Measurements from ENCODE around the gene EVPL.

EVPL gene

GRCh38 chr17:76009447-76009846 is 17.7 kb downstream of the EVPL start:
- peaks cover 0 to 7% of the 10 kb centered on the region in 2 donors for H3K4me1 ChIP-seq (ENCODE audit: control insufficient read depth in 1 of 2, insufficient read depth in 2 of 2, low read length in 2 of 2)
- no peak overlapping the region for H3K9ac ChIP-seq (ENCODE audit: low read depth in 1 of 2, low read length in 2 of 2)
- peaks cover 0 to 53% of the 10 kb centered on the region in 2 donors for H3K36me3 ChIP-seq (ENCODE audit: control insufficient read depth in 1 of 2, insufficient read depth in 2 of 2, low read length in 2 of 2)
- no peaks in the 10 kb centered on the region for H3K27me3 ChIP-seq (ENCODE audit: control insufficient read depth in 1 of 2, insufficient read depth in 2 of 2, low read length in 2 of 2)
- no peaks in the 10 kb centered on the region for H3K9me3 ChIP-seq (ENCODE audit: control insufficient read depth in 1 of 2, low read length in 2 of 2)
- H3K4me3 ChIP-seq (ENCODE audit: low read depth in 1 of 2, low read length in 2 of 2), result no peak overlapping the region
- no peak overlapping the region for H3K27ac ChIP-seq (ENCODE audit: low read depth, low read length)

DNA sequence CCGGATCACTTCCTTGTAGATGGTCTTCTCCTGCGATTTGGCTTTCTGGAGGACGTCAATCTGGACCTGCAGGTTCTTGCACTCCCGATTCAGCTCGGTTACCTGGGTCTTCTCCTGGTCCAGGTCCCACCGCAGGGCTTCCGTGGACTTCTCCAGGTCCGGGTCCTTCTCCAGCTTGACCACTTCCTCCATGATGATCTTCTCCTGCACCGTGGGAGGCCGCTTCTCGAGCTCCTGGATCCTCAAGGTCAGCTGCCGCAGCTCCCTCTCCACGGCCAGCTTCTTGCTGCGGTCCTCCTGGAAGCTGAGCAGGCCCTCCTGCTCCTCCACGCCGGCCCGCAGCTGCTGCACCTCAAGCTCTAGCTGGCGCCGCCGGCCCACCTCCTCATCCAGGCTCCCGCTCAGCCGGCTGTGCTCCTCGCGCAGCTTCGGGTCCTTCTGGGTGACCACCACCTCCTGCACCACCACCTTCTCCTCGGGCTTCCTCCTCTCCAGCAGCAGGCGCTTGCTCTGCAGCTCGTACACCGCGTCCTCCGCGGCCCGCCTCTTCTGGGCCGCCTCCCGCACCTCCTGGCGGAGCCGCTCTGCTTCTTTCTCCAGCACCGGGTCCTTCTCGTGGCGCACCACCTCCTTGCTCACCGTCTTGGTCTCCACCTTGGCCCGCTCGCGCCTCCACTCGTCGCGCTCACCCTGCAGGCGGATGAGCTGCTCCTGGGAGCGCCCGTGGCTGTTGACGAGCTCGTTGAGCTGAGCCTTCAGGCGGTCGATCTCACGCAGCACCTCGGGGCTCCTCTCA is 18.3 kb downstream of the EVPL start:
- Histone ChIP-seq H3K27me3 (ENCODE audit: control insufficient read depth in 1 of 2, insufficient read depth in 2 of 2, low read length in 2 of 2) (no peaks in the 10 kb centered on the region), H3K36me3 (ENCODE audit: control insufficient read depth in 1 of 2, insufficient read depth in 2 of 2, low read length in 2 of 2) (peaks cover 0 to 50% of the 10 kb centered on the region in 2 donors), H3K27ac (ENCODE audit: low read depth, low read length) (no peak overlapping the region), H3K9ac (ENCODE audit: low read depth in 1 of 2, low read length in 2 of 2) (no peak overlapping the region), H3K4me3 (ENCODE audit: low read depth in 1 of 2, low read length in 2 of 2) (no peak overlapping the region), H3K4me1 (ENCODE audit: control insufficient read depth in 1 of 2, insufficient read depth in 2 of 2, low read length in 2 of 2) (peaks cover 0 to 7% of the 10 kb centered on the region in 2 donors), H3K9me3 (ENCODE audit: control insufficient read depth in 1 of 2, low read length in 2 of 2) (no peaks in the 10 kb centered on the region)

- Histone ChIP-seq H3K4me1 (ENCODE audit: control insufficient read depth in 1 of 2, insufficient read depth in 2 of 2, low read length in 2 of 2) (peaks cover 3 to 10% of the 10 kb centered on the region in 2 donors), H3K27ac (ENCODE audit: low read depth, low read length) (no peak overlapping the region), H3K9me3 (ENCODE audit: control insufficient read depth in 1 of 2, low read length in 2 of 2) (no peaks in the 10 kb centered on the region), H3K4me3 (ENCODE audit: low read depth in 1 of 2, low read length in 2 of 2) (no peak overlapping the region), H3K27me3 (ENCODE audit: control insufficient read depth in 1 of 2, insufficient read depth in 2 of 2, low read length in 2 of 2) (no peaks in the 10 kb centered on the region), H3K9ac (ENCODE audit: low read depth in 1 of 2, low read length in 2 of 2) (no peak overlapping the region), H3K36me3 (ENCODE audit: control insufficient read depth in 1 of 2, insufficient read depth in 2 of 2, low read length in 2 of 2) (peaks cover 0 to 46% of the 10 kb centered on the region in 2 donors)
Measured at GRCh38 chr17:76008208-76008607, 18.9 kb downstream of the EVPL start.

DNA sequence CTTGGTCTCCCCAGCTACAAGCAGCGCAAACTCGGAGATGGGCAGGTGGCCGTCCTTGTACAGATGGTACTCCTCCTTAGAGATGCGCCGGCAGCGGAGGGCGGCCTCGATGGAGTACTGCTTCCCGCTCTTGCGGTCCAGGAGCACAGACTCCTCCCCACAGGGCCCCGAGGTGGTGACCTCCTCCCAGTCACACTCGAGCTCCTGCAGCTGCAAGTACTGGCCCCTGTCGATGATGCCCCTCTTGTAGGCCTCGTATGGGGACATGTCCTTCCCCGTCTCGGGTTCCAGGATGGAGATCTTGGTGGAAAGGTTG is 19.3 kb downstream of the EVPL start:
- Histone ChIP-seq H3K4me1 (ENCODE audit: control insufficient read depth in 1 of 2, insufficient read depth in 2 of 2, low read length in 2 of 2) (peaks cover 7 to 14% of the 10 kb centered on the region in 2 donors), H3K4me3 (ENCODE audit: low read depth in 1 of 2, low read length in 2 of 2) (no peak overlapping the region), H3K36me3 (ENCODE audit: control insufficient read depth in 1 of 2, insufficient read depth in 2 of 2, low read length in 2 of 2) (peaks cover 0 to 46% of the 10 kb centered on the region in 2 donors), H3K9ac (ENCODE audit: low read depth in 1 of 2, low read length in 2 of 2) (no peak overlapping the region), H3K27ac (ENCODE audit: low read depth, low read length) (no peak overlapping the region), H3K9me3 (ENCODE audit: control insufficient read depth in 1 of 2, low read length in 2 of 2) (no peaks in the 10 kb centered on the region), H3K27me3 (ENCODE audit: control insufficient read depth in 1 of 2, insufficient read depth in 2 of 2, low read length in 2 of 2) (no peaks in the 10 kb centered on the region)

DNA sequence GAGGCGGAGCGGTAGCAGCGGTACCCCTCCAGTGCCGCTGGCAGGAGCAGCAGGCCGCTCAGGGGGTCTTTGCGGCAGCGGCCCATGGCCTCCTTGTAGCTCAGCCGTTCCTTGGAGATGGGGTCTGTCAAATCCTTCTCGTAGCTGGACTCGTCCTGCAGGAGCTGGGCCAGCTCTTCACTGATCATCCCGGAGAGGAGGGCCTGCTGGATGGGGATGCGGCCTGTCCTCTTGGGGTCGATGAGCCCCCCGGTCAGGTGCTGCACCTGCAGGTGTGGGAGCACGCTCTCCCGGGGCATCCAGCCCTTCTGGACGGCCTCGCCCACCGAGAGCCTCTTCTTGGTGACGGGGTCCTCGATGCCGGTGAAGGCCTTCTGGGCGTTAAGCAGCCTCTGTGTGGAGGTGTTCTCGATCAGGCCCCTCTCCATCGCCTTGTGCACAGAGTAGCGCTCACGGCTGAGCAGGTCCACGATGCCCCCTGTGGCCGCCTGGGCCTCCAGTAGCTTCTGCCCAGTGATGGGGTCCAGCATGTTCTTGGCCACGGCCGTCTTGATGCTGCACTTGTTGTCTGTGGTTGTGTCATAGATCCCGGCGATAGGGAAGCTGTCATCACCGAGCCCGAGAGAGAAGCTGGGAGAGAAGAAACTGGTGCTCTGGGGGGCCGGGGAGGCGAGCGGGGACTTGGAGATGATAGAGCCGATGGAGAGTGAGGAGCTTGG is 19.8 kb downstream of the EVPL start:
- Histone ChIP-seq H3K4me3 (ENCODE audit: low read depth in 1 of 2, low read length in 2 of 2) (no peak overlapping the region), H3K27ac (ENCODE audit: low read depth, low read length) (no peak overlapping the region), H3K36me3 (ENCODE audit: control insufficient read depth in 1 of 2, insufficient read depth in 2 of 2, low read length in 2 of 2) (peaks cover under 1 to 50% of the 10 kb centered on the region in 2 donors), H3K27me3 (ENCODE audit: control insufficient read depth in 1 of 2, insufficient read depth in 2 of 2, low read length in 2 of 2) (no peaks in the 10 kb centered on the region), H3K9me3 (ENCODE audit: control insufficient read depth in 1 of 2, low read length in 2 of 2) (no peaks in the 10 kb centered on the region), H3K4me1 (ENCODE audit: control insufficient read depth in 1 of 2, insufficient read depth in 2 of 2, low read length in 2 of 2) (peaks cover 7 to 17% of the 10 kb centered on the region in 2 donors), H3K9ac (ENCODE audit: low read depth in 1 of 2, low read length in 2 of 2) (no peak overlapping the region)

DNA sequence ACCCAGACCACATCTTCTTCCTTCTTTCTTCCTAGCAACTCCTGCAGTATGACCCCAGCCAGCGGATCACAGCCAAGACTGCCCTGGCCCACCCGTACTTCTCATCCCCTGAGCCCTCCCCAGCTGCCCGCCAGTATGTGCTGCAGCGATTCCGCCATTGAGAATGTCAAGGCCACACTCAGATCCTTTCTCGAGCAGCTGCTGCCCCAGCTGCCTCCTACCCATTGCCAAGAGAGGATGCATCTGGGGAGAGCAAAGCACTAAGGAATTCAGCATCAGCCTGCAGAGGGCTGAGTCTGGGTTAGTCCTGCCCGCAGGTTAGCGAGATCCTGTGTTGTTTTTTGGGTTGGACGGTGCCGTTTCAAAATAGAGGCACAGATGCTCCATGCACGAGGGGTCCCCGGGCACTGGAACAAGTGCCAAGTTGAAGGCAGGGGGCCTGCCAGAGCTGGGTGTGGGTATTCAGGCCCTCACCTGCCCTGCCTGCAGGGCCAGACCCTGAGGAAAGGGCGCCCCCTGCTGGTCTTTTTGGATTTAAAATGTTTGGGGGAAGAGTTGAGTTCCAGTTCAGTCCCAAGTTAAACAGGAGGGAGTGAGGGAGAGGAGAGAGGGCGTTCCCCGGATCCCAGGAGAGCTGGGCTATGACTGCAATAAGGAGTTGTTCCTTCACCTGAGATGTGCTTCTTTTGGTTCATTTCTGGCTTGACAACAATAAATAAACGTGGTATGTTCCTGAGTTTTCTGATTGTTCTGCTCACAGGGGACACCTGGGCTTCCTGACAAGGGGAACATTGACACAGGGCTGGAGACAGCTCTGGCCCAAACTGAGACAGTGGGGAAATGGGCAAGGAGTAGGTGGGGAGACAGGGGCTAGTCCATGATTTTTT is 21.6 kb downstream of the EVPL start:
- H3K27ac ChIP-seq (ENCODE audit: low read depth, low read length), result no peak overlapping the region

GRCh38 chr17:76004750-76005262 is 22.3 kb downstream of the EVPL start:
- peaks cover 11 to 33% of the 10 kb centered on the region in 2 donors for H3K4me1 ChIP-seq (ENCODE audit: control insufficient read depth in 1 of 2, insufficient read depth in 2 of 2, low read length in 2 of 2)
- H3K4me3 ChIP-seq (ENCODE audit: low read depth in 1 of 2, low read length in 2 of 2), result no peak overlapping the region
- no peaks in the 10 kb centered on the region for H3K9me3 ChIP-seq (ENCODE audit: control insufficient read depth in 1 of 2, low read length in 2 of 2)
- no peak overlapping the region for H3K9ac ChIP-seq (ENCODE audit: low read depth in 1 of 2, low read length in 2 of 2)
- no peak overlapping the region for H3K27ac ChIP-seq (ENCODE audit: low read depth, low read length)
- H3K27me3 ChIP-seq (ENCODE audit: control insufficient read depth in 1 of 2, insufficient read depth in 2 of 2, low read length in 2 of 2), result no peaks in the 10 kb centered on the region
- H3K36me3 ChIP-seq (ENCODE audit: control insufficient read depth in 1 of 2, insufficient read depth in 2 of 2, low read length in 2 of 2), result peaks cover 8 to 43% of the 10 kb centered on the region in 2 donors

More for the DNA sequence above, 21.6 kb downstream of the EVPL start:
- Histone ChIP-seq H3K4me3 (ENCODE audit: low read depth in 1 of 2, low read length in 2 of 2) (no peak overlapping the region), H3K4me1 (ENCODE audit: control insufficient read depth in 1 of 2, insufficient read depth in 2 of 2, low read length in 2 of 2) (peaks cover 11 to 33% of the 10 kb centered on the region in 2 donors), H3K9ac (ENCODE audit: low read depth in 1 of 2, low read length in 2 of 2) (no peak overlapping the region), H3K27me3 (ENCODE audit: control insufficient read depth in 1 of 2, insufficient read depth in 2 of 2, low read length in 2 of 2) (no peaks in the 10 kb centered on the region), H3K36me3 (ENCODE audit: control insufficient read depth in 1 of 2, insufficient read depth in 2 of 2, low read length in 2 of 2) (peaks cover 8 to 46% of the 10 kb centered on the region in 2 donors), H3K9me3 (ENCODE audit: control insufficient read depth in 1 of 2, low read length in 2 of 2) (no peaks in the 10 kb centered on the region)

GRCh38 chr17:76003915-76004314 is 23.2 kb downstream of the EVPL start:
- Histone ChIP-seq H3K9me3 (ENCODE audit: control insufficient read depth in 1 of 2, low read length in 2 of 2) (no peaks in the 10 kb centered on the region), H3K9ac (ENCODE audit: low read depth in 1 of 2, low read length in 2 of 2) (no peak overlapping the region), H3K27me3 (ENCODE audit: control insufficient read depth in 1 of 2, insufficient read depth in 2 of 2, low read length in 2 of 2) (no peaks in the 10 kb centered on the region), H3K27ac (ENCODE audit: low read depth, low read length) (no peak overlapping the region), H3K4me3 (ENCODE audit: low read depth in 1 of 2, low read length in 2 of 2) (no peak overlapping the region), H3K4me1 (ENCODE audit: control insufficient read depth in 1 of 2, insufficient read depth in 2 of 2, low read length in 2 of 2) (peaks cover 12 to 33% of the 10 kb centered on the region in 2 donors), H3K36me3 (ENCODE audit: control insufficient read depth in 1 of 2, insufficient read depth in 2 of 2, low read length in 2 of 2) (peaks cover 8 to 35% of the 10 kb centered on the region in 2 donors)

GRCh38 chr17:76002100-76002499 is 25.0 kb downstream of the EVPL start:
- no peak overlapping the region for H3K9ac ChIP-seq (ENCODE audit: low read depth in 1 of 2, low read length in 2 of 2)
- no peak overlapping the region for H3K27ac ChIP-seq (ENCODE audit: low read depth, low read length)
- peaks cover 8 to 20% of the 10 kb centered on the region in 2 donors for H3K36me3 ChIP-seq (ENCODE audit: control insufficient read depth in 1 of 2, insufficient read depth in 2 of 2, low read length in 2 of 2)
- no peaks in the 10 kb centered on the region for H3K27me3 ChIP-seq (ENCODE audit: control insufficient read depth in 1 of 2, insufficient read depth in 2 of 2, low read length in 2 of 2)
- no peak overlapping the region for H3K4me3 ChIP-seq (ENCODE audit: low read depth in 1 of 2, low read length in 2 of 2)
- H3K4me1 ChIP-seq (ENCODE audit: control insufficient read depth in 1 of 2, insufficient read depth in 2 of 2, low read length in 2 of 2), result peaks cover 31 to 48% of the 10 kb centered on the region in 2 donors
- H3K9me3 ChIP-seq (ENCODE audit: control insufficient read depth in 1 of 2, low read length in 2 of 2), result no peaks in the 10 kb centered on the region
